Mesenchymal stem cell (in vitro differentiated cells and primary cell): ENCODE data around the gene STK32C.
"Not testable (repeated sequence)": the region's sequence is repeated elsewhere in the genome, so short reads cannot be mapped to it uniquely, and the experiment has no call there.

Experiments used
- DNase-seq: peaks from one replicate; pipeline ENCODE4 v3.0.0-alpha.2; 2013
- H2AFZ ChIP-seq: one replicate; pipeline ENCODE4 v1.6.1; 2013; ENCODE audit warnings: low read depth, mild to moderate bottlenecking, control low read depth, inconsistent platforms, low read length, moderate library complexity
- H2AK5ac ChIP-seq: 2 replicates; pipeline ENCODE4 v1.6.1; 2013; ENCODE audit warnings: low read length, moderate library complexity, mild to moderate bottlenecking, inconsistent platforms; ENCODE audit not compliant: severe bottlenecking
- H2BK120ac ChIP-seq: one replicate; pipeline ENCODE4 v1.6.1; 2013; ENCODE audit warnings: low read depth, mild to moderate bottlenecking, inconsistent platforms, low read length, moderate library complexity
- H2BK12ac ChIP-seq, 2 experiments: one replicate each; pipeline ENCODE4 v1.6.1; 2013; ENCODE audit warnings: inconsistent platforms in 2 of 2, low read length in 2 of 2, mild to moderate bottlenecking in 2 of 2, moderate library complexity in 2 of 2, control low read depth in 1 of 2
- H2BK15ac ChIP-seq: one replicate; pipeline ENCODE4 v1.6.1; 2013; ENCODE audit warnings: mild to moderate bottlenecking, low read depth, inconsistent platforms; ENCODE audit not compliant: poor library complexity, severe bottlenecking
- H2BK5ac ChIP-seq: 2 replicates; pipeline ENCODE4 v1.6.1; 2013; ENCODE audit warnings: low read depth, mild to moderate bottlenecking, low read length, control low read depth, inconsistent platforms; ENCODE audit not compliant: poor library complexity, severe bottlenecking
- H3K14ac ChIP-seq, 2 experiments: one replicate each; pipeline ENCODE4 v1.6.1; 2013; ENCODE audit warnings: inconsistent platforms in 2 of 2, low read length in 2 of 2, control low read depth in 1 of 2, mild to moderate bottlenecking in 1 of 2, moderate library complexity in 1 of 2
- H3K18ac ChIP-seq, 2 experiments: one replicate each; pipeline ENCODE4 v1.6.1; 2013; ENCODE audit warnings: inconsistent platforms in 2 of 2, low read length in 2 of 2, control low read depth in 1 of 2, low read depth in 1 of 2, mild to moderate bottlenecking in 1 of 2
- H3K23ac ChIP-seq, 2 experiments: one replicate each; pipeline ENCODE4 v1.6.1; 2013; ENCODE audit warnings: inconsistent platforms in 2 of 2, low read length in 2 of 2, mild to moderate bottlenecking in 2 of 2, moderate library complexity in 2 of 2, control low read depth in 1 of 2
- H3K27ac ChIP-seq: 2 replicates; pipeline ENCODE4 v1.5.1; 2013; ENCODE audit warnings: mild to moderate bottlenecking, moderate library complexity, low read length, control low read depth, inconsistent platforms; ENCODE audit not compliant: poor library complexity, severe bottlenecking
- H3K27me3 ChIP-seq, 2 experiments: 2 replicates each; pipeline versions ENCODE4 v1.6.1 to v1.7.0; 2013; ENCODE audit warnings: low read length in 2 of 2, mild to moderate bottlenecking in 2 of 2, moderate library complexity in 2 of 2, control low read depth in 1 of 2, inconsistent platforms in 1 of 2; ENCODE audit not compliant: control insufficient read depth in 1 of 2, insufficient read depth in 1 of 2
- H3K36me3 ChIP-seq, 2 experiments: 2 replicates each; pipeline versions ENCODE4 v1.6.1 to v1.7.0; 2013; ENCODE audit warnings: low read length in 2 of 2, control low read depth in 1 of 2, inconsistent platforms in 1 of 2, low read depth in 1 of 2, mild to moderate bottlenecking in 1 of 2; ENCODE audit not compliant: insufficient read depth in 2 of 2, control insufficient read depth in 1 of 2
- H3K4ac ChIP-seq, 2 experiments: one replicate each; pipeline ENCODE4 v1.6.1; 2013; ENCODE audit warnings: inconsistent platforms in 2 of 2, low read length in 2 of 2, mild to moderate bottlenecking in 2 of 2, moderate library complexity in 2 of 2, control low read depth in 1 of 2, low read depth in 1 of 2
- H3K4me1 ChIP-seq: 2 replicates; pipeline ENCODE4 v1.6.1; 2013; ENCODE audit warnings: low read depth, low read length, control low read depth; ENCODE audit not compliant: control insufficient read depth, insufficient read depth
- H3K4me2 ChIP-seq: 2 replicates; pipeline ENCODE4 v1.6.1; 2013; ENCODE audit warnings: low read length, mild to moderate bottlenecking, inconsistent platforms; ENCODE audit not compliant: poor library complexity, severe bottlenecking
- H3K4me3 ChIP-seq, 2 experiments: 2 replicates each; pipeline versions ENCODE4 v1.5.1 to v1.7.0; 2013; ENCODE audit warnings: low read length in 2 of 2, mild to moderate bottlenecking in 2 of 2, control low read depth in 1 of 2, low read depth in 1 of 2; ENCODE audit not compliant: insufficient read depth in 1 of 2
- H3K79me1 ChIP-seq: replicated peaks from 2 replicates; pipeline ENCODE4 v1.6.1; 2013; ENCODE audit warnings: mild to moderate bottlenecking, control low read depth, low read length, inconsistent platforms; ENCODE audit not compliant: poor library complexity, severe bottlenecking
- H3K9ac ChIP-seq: 2 replicates; pipeline ENCODE4 v1.7.0; 2013; ENCODE audit warnings: mild to moderate bottlenecking, low read length, moderate library complexity
- H3K9me3 ChIP-seq: 2 replicates; pipeline ENCODE4 v1.7.0; 2013; ENCODE audit warnings: mild to moderate bottlenecking, low read length; ENCODE audit not compliant: control insufficient read depth
- H4K8ac ChIP-seq: one replicate; pipeline ENCODE4 v1.6.1; 2013; ENCODE audit warnings: inconsistent platforms, mild to moderate bottlenecking, low read length, moderate library complexity
- H4K91ac ChIP-seq: one replicate; pipeline ENCODE4 v1.6.1; 2013; ENCODE audit warnings: mild to moderate bottlenecking, low read length, inconsistent platforms
- WGBS: methylation state at CpG from one replicate; pipeline ENCODE4 v1.1.7; 2013; ENCODE audit warnings: mixed read lengths; 5-methylcytosine and 5-hydroxymethylcytosine counted together

Gene STK32C

DNA sequence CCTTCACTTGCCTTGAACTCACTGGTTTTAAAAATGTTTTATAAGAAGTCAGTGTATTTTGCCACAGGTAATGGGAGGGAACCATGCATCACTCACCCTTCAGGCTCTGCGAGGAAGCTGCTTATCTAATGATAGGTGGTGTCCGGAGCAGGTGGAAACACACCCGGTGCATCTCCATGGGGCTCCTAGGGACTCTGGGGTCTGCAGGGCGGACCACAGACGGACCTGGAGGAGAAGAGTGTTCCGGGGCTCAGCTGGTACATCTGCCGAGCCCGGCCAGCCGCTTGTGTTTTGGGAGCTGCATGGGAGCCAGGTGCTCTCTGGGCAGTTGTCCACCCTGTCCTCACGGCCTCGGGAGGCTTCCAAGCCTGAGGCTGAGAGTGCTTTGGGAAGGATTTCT, 31.5 kb upstream of the STK32C start:
- Histone ChIP-seq H2BK12ac (no peak overlapping the region), H3K79me1 (no peaks in the 10 kb centered on the region), H4K8ac (no peak overlapping the region), H2BK120ac (no peak overlapping the region), H3K4me1 (no peaks in the 10 kb centered on the region), H3K36me3 (peaks cover 18 to 65% of the 10 kb centered on the region in 2 experiments), H2BK15ac (no peak overlapping the region), H3K4ac (no peak overlapping the region), H3K14ac (no peak overlapping the region), H3K23ac (no peak overlapping the region), H3K4me2 (no peak overlapping the region), H3K18ac (no peak overlapping the region), H3K27ac (no peak overlapping the region), H3K4me3 (no peak overlapping the region), H2AK5ac (no peak overlapping the region), H4K91ac (no peak overlapping the region), H2AFZ (no peak overlapping the region), H2BK5ac (no peak overlapping the region), H3K9me3 (no peaks in the 10 kb centered on the region), H3K9ac (no peak overlapping the region), H3K27me3 (no peaks in the 10 kb centered on the region)
- DNase-seq = no peak
- WGBS = 96% methylated on average over 11 of the region's 11 CpGs

DNA sequence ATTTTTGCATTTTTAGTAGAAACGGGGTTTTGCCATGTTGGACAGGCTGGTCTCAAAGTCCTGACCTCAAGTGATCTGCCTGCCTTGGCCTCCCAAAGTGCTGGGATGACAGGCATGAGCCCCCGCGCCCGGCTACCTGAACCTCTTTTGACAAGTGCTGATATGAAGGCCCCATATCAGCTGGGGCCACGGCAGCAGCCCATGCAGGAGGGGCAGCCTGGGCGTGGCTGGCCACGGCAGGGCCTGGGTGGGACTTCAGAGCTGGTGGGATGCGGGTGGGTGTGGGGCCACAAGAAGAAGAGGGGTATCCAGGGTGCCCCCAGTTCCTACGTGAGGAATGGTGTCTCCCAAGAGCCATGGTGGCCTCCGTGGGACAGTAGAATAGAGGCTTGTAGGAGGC, 31.1 kb upstream of the STK32C start:
- H3K27ac ChIP-seq = no peak overlapping the region
- no peaks in the 10 kb centered on the region for H3K9me3 ChIP-seq
- no peak overlapping the region for H4K8ac ChIP-seq
- WGBS = 96% methylated on average over 10 of the region's 10 CpGs
- no peaks in the 10 kb centered on the region for H3K79me1 ChIP-seq
- no peak overlapping the region for H2AFZ ChIP-seq
- H3K9ac ChIP-seq = no peak overlapping the region
- H3K14ac ChIP-seq = no peak overlapping the region
- H2BK15ac ChIP-seq = no peak overlapping the region
- H2BK5ac ChIP-seq = no peak overlapping the region
- H3K4me1 ChIP-seq = no peaks in the 10 kb centered on the region
- H3K4ac ChIP-seq = no peak overlapping the region
- no peak overlapping the region for H3K18ac ChIP-seq
- no peak overlapping the region for H2BK12ac ChIP-seq
- no peak for DNase-seq
- no peak overlapping the region for H2BK120ac ChIP-seq
- H3K27me3 ChIP-seq = no peaks in the 10 kb centered on the region
- peaks cover 18 to 65% of the 10 kb centered on the region in 2 experiments for H3K36me3 ChIP-seq
- no peak overlapping the region for H3K4me3 ChIP-seq
- H2AK5ac ChIP-seq = no peak overlapping the region
- H3K23ac ChIP-seq = no peak overlapping the region
- H4K91ac ChIP-seq = no peak overlapping the region
- H3K4me2 ChIP-seq = no peak overlapping the region

- WGBS = over 99% methylated on average over 7 of the region's 7 CpGs
- H3K4me3 ChIP-seq, H2AK5ac ChIP-seq, H3K4ac ChIP-seq, H3K27me3 ChIP-seq, H3K4me1 ChIP-seq, H4K8ac ChIP-seq, H2AFZ ChIP-seq, H3K9me3 ChIP-seq, H3K23ac ChIP-seq, H2BK15ac ChIP-seq, H3K14ac ChIP-seq, H3K18ac ChIP-seq, DNase-seq, H3K79me1 ChIP-seq, H2BK5ac ChIP-seq, H2BK12ac ChIP-seq, H3K27ac ChIP-seq, H4K91ac ChIP-seq, H3K4me2 ChIP-seq, H2BK120ac ChIP-seq: not testable (repeated sequence)
- Histone ChIP-seq H3K9ac (peak overlapping the region; percentile 77), H3K36me3 (peaks cover 18 to 57% of the 10 kb centered on the region in 2 experiments)
Observed at GRCh38 chr10:132337854-132338253, 30.1 kb upstream of the STK32C start.

- no peaks in the 10 kb centered on the region for H3K9me3 ChIP-seq
- H4K91ac ChIP-seq = peak overlapping the region; percentile 81
- 41% methylated on average over 19 of the region's 19 CpGs for WGBS
Observed at GRCh38 chr10:132336919-132337407, 29.2 kb upstream of the STK32C start.

More at GRCh38 chr10:132336919-132337407, 29.2 kb upstream of the STK32C start:
- Histone ChIP-seq H3K4me2 (no peak overlapping the region), H3K27ac (no peak overlapping the region), H2AK5ac (no peak overlapping the region), H3K79me1 (no peaks in the 10 kb centered on the region), H2BK12ac (peak overlapping the region in 1 of 2 experiments; percentile 40), H3K36me3 (peaks cover 15 to 49% of the 10 kb centered on the region in 2 experiments), H3K4me1 (no peaks in the 10 kb centered on the region), H3K23ac (no peak overlapping the region), H2BK5ac (no peak overlapping the region), H3K27me3 (no peaks in the 10 kb centered on the region), H3K18ac (peak overlapping the region; percentile 4 to 59), H3K4me3 (peak overlapping the region in 1 of 2 experiments; percentile 67), H2BK120ac (no peak overlapping the region), H3K4ac (peak overlapping the region in 1 of 2 experiments; percentile 93), H4K8ac (peak overlapping the region; percentile 97), H3K14ac (peak overlapping the region in 1 of 2 experiments; percentile 38), H2BK15ac (no peak overlapping the region), H3K9ac (peak overlapping the region; percentile 77), H2AFZ (peak overlapping the region; percentile 51)
- DNase-seq = peak; percentile 57
